Neural progenitor cell (in vitro differentiated cells): ENCODE measurements around the gene ENTREP3.

Experiments
- CTCF ChIP-seq: fragments of 200-600 bp; sonication (generic); IDR thresholded peaks from 2 replicates; pipeline ENCODE4 v1.5.1; 2017; ENCODE audit warnings: antibody characterized with exemption, mild to moderate bottlenecking
- EZH2 ChIP-seq: fragments of 200-600 bp; sonication (generic); IDR thresholded peaks from 2 replicates; pipeline ENCODE4 v1.6.1; 2017; ENCODE audit warnings: antibody characterized with exemption, mild to moderate bottlenecking, moderate library complexity

- TF ChIP-seq CTCF (no peak), EZH2 (no peak)
These were observed 7.8 kb upstream of the ENTREP3 start for GRCh38 chr1:155263067-155263466.
